ENCODE results near the gene GTF3C2.
"Not testable (repeated sequence)": the region's sequence is repeated elsewhere in the genome, so short reads cannot be mapped to it uniquely, and the experiment has no call there.

Gene GTF3C2

GRCh38 chr2:27373567-27373966, 17.0 kb upstream of the GTF3C2 start:
- DNase-seq (ENCODE audit: low read depth, low spot score): no peak

GRCh38 chr2:27372937-27373336, 16.4 kb upstream of the GTF3C2 start:
- no peak for DNase-seq (ENCODE audit: low read depth, low spot score)

GRCh38 chr2:27370816-27371620, 14.5 kb upstream of the GTF3C2 start:
- peak; percentile 59 for DNase-seq (ENCODE audit: low read depth, low spot score)

GRCh38 chr2:27370026-27370815, 13.7 kb upstream of the GTF3C2 start, which contains the start of the genes EIF2B4 and SNX17:
Gene EIF2B4 (minus strand): TSS chr2:27370338. CDS start chr2:27370314, 24 bp downstream.
Gene SNX17 (plus strand): TSS chr2:27370616. CDS start chr2:27370744, 128 bp downstream.
- DNase-seq (ENCODE audit: low read depth, low spot score): peak; percentile 99

GRCh38 chr2:27369471-27370025, 13.0 kb upstream of the GTF3C2 start:
- DNase-seq (ENCODE audit: low read depth, low spot score): no peak

- DNase-seq (ENCODE audit: low read depth, low spot score): no peak
Observed at GRCh38 chr2:27363933-27364332, 7.4 kb upstream of the GTF3C2 start.

- DNase-seq (ENCODE audit: low read depth, low spot score): no peak
Observed at GRCh38 chr2:27362678-27363420, 6.3 kb upstream of the GTF3C2 start.

- DNase-seq (ENCODE audit: low read depth, low spot score): peak; percentile 79
Observed at GRCh38 chr2:27356056-27356381, 545 bp downstream of the GTF3C2 start.

GRCh38 chr2:27354597-27354927, 2.0 kb downstream of the GTF3C2 start:
- DNase-seq (ENCODE audit: low read depth, low spot score): no peak

GRCh38 chr2:27353762-27354596, 2.6 kb downstream of the GTF3C2 start:
- DNase-seq (ENCODE audit: low read depth, low spot score): no peak

GRCh38 chr2:27353386-27353761, 3.2 kb downstream of the GTF3C2 start:
- DNase-seq (ENCODE audit: low read depth, low spot score): not testable (repeated sequence)

GRCh38 chr2:27351802-27352598, 4.6 kb downstream of the GTF3C2 start:
- DNase-seq (ENCODE audit: low read depth, low spot score): no peak

GRCh38 chr2:27350106-27350693, 6.4 kb downstream of the GTF3C2 start:
- DNase-seq (ENCODE audit: low read depth, low spot score): no peak

- DNase-seq (ENCODE audit: low read depth, low spot score): no peak
Observed at GRCh38 chr2:27347641-27348040, 8.9 kb downstream of the GTF3C2 start.

GRCh38 chr2:27336173-27336572, 20.4 kb downstream of the GTF3C2 start:
- no peak for DNase-seq (ENCODE audit: low read depth, low spot score)

GRCh38 chr2:27335311-27335710, 21.3 kb downstream of the GTF3C2 start:
- no peak for DNase-seq (ENCODE audit: low read depth, low spot score)

GRCh38 chr2:27324720-27325119, 31.8 kb downstream of the GTF3C2 start:
- DNase-seq (ENCODE audit: low read depth, low spot score): no peak

GRCh38 chr2:27323596-27324285, 32.8 kb downstream of the GTF3C2 start:
- DNase-seq (ENCODE audit: low read depth, low spot score): no peak
